Measurements from ENCODE around the gene BABAM2.

The BABAM2 gene

GRCh38 chr2:28293416-28293815 lies 402.9 kb downstream of the BABAM2 start:
- H3K27ac Mint-ChIP-seq: no peak overlapping the region
- peaks cover 14% of the 10 kb centered on the region for H3K4me1 Mint-ChIP-seq
- no peaks in the 10 kb centered on the region for H3K27me3 Mint-ChIP-seq
- no peaks in the 10 kb centered on the region for H3K9me3 Mint-ChIP-seq
- peaks cover 2% of the 10 kb centered on the region for H3K36me3 Mint-ChIP-seq
- no peak overlapping the region for H3K4me3 Mint-ChIP-seq

DNA sequence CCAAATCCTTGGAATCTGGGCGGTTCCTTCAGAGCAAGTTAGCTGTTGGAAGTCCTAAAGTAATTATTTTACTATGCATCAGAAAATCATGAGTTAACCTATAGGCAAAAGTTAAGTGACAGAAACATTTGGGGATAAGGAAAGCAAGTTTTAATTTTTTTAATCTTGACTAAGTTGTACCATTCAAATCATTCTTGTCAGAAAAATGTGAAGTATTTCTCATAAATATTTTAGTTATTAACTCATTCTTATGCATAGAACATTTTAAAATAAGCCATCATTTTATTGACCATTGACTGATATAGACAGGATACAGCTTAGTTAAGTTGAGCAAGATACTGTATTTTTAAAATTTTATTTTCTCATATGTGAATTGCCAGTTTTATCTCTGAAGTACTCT lies 403.9 kb downstream of the BABAM2 start:
- Mint-ChIP-seq H3K27ac (no peak overlapping the region), H3K9me3 (no peaks in the 10 kb centered on the region), H3K4me1 (peaks cover 14% of the 10 kb centered on the region), H3K4me3 (no peak overlapping the region), H3K27me3 (no peaks in the 10 kb centered on the region), H3K36me3 (peaks cover 4% of the 10 kb centered on the region)

- H3K27me3 Mint-ChIP-seq: no peaks in the 10 kb centered on the region
- peak overlapping the region; percentile 30 for H3K27ac Mint-ChIP-seq
- no peaks in the 10 kb centered on the region for H3K9me3 Mint-ChIP-seq
- H3K4me1 Mint-ChIP-seq: peaks cover 14% of the 10 kb centered on the region
- peaks cover 2% of the 10 kb centered on the region for H3K36me3 Mint-ChIP-seq
- no peak overlapping the region for H3K4me3 Mint-ChIP-seq
These were observed 405.7 kb downstream of the BABAM2 start for GRCh38 chr2:28296243-28296642.

DNA sequence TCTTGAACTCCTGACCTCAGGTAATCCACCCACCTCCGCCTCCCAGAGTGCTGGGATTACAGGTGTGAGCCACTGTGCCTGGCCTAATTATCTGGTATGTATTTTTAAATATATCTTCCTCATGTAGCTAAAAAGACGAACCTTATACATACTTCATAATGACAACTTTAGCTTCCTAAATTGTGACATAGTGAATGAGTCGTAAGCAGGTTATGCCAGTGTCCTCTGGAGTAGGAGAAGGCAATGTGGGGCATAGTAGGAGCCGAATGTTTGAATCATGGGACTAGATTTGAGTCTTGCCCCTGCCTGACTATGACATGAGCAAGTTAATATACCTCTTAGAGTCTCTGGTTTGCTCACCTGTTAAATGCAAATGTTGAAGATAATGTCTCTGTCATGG lies 406.4 kb downstream of the BABAM2 start:
- Mint-ChIP-seq H3K4me1 (peaks cover 13% of the 10 kb centered on the region), H3K36me3 (peaks cover 5% of the 10 kb centered on the region), H3K27ac (no peak overlapping the region), H3K27me3 (no peaks in the 10 kb centered on the region), H3K4me3 (no peak overlapping the region), H3K9me3 (no peaks in the 10 kb centered on the region)

DNA sequence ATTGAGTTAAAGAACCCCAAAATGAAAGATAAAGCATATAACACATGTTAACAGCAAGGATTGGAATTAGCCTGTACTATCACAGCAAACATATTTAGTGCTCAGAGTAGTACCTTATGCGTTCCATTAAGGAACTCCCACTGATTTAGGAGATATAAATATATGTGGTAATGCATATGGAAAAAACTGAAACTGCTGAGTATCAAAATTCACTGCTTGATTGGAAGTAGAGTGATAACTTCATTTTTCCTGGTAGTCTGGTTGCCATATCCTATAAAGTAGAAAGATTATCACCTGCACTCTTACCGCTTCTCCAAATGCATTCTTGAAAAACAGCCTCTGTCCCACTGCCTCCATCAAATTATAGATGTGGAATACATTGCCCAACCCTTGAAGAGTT lies 407.0 kb downstream of the BABAM2 start:
- Mint-ChIP-seq H3K4me3 (no peak overlapping the region), H3K27ac (no peak overlapping the region), H3K9me3 (no peaks in the 10 kb centered on the region), H3K4me1 (peaks cover 6% of the 10 kb centered on the region), H3K36me3 (peaks cover 5% of the 10 kb centered on the region), H3K27me3 (no peaks in the 10 kb centered on the region)

GRCh38 chr2:28298406-28298805 lies 407.9 kb downstream of the BABAM2 start:
- no peaks in the 10 kb centered on the region for H3K4me1 Mint-ChIP-seq
- no peaks in the 10 kb centered on the region for H3K27me3 Mint-ChIP-seq
- H3K36me3 Mint-ChIP-seq: peaks cover 10% of the 10 kb centered on the region
- no peak overlapping the region for H3K27ac Mint-ChIP-seq
- no peaks in the 10 kb centered on the region for H3K9me3 Mint-ChIP-seq
- H3K4me3 Mint-ChIP-seq: no peak overlapping the region

DNA sequence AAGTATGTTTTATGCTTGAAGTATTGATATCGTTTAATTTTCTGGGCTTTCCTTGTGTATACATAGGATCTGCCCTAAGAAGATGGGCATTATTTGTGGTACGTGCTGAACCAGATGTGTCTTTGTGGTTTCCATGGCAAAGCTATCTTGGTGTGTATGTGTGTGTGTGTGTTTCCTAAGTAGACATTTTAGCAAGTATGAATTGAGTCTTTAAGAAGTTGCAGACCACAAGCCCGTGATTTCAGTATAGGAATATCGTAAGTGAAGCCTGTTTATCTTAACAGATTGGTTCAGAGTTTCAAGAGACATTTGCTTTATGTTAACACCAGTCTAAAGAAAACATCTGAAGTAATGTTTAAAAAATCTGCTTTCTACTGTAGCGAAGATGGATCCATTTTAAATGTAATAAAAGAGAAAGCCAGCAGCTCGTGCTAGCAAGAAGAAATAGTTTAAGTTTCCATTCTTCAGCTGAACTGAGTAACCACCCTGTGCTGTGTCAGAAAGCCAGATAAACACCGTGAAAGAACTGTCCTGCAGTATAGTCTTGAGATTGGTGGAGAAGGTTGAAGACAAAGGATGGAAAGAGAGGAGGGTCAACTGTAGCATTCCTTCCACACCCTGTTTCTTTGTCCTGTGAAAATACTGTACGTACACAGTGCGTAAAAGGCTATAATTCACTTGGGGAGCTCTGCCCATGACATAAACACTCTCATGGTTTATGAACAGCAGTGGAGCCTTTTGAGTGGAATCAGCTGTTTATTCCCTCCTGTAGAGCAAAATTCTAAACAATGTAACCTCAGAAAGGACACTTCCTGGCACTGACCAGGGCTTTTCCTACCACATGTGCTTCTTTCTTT lies 410.2 kb downstream of the BABAM2 start:
- Mint-ChIP-seq H3K9me3 (peaks cover 5% of the 10 kb centered on the region), H3K27me3 (no peaks in the 10 kb centered on the region), H3K4me3 (no peak overlapping the region), H3K27ac (no peak overlapping the region), H3K36me3 (peaks cover 16% of the 10 kb centered on the region), H3K4me1 (no peaks in the 10 kb centered on the region)

- no peak overlapping the region for H3K27ac Mint-ChIP-seq
- peaks cover 5% of the 10 kb centered on the region for H3K9me3 Mint-ChIP-seq
- peaks cover 25% of the 10 kb centered on the region for H3K36me3 Mint-ChIP-seq
- no peaks in the 10 kb centered on the region for H3K4me1 Mint-ChIP-seq
- H3K4me3 Mint-ChIP-seq: no peak overlapping the region
- H3K27me3 Mint-ChIP-seq: no peaks in the 10 kb centered on the region
These were observed 414.7 kb downstream of the BABAM2 start for GRCh38 chr2:28305202-28305601.

DNA sequence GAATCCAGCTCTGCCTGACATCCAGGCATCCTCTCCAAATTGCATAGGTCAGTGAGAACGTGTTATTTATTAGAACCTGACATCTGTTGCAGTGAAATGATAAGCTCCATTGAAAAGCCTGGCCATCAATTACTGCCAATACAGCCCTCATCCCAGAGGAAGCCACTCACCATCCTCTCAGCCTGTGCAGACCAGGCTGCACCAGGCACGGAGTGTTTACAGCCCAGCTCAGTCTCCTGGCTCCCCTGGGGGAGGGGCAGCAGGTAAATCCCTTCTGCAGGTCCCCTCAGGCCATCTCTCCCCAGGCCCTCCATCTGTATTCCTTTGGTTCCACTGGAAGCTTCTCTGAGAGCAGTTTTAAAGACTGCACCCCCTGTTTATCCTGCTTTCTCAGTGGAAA lies 419.6 kb downstream of the BABAM2 start:
- no peak overlapping the region for H3K27ac Mint-ChIP-seq
- H3K36me3 Mint-ChIP-seq: peaks cover 16% of the 10 kb centered on the region

DNA sequence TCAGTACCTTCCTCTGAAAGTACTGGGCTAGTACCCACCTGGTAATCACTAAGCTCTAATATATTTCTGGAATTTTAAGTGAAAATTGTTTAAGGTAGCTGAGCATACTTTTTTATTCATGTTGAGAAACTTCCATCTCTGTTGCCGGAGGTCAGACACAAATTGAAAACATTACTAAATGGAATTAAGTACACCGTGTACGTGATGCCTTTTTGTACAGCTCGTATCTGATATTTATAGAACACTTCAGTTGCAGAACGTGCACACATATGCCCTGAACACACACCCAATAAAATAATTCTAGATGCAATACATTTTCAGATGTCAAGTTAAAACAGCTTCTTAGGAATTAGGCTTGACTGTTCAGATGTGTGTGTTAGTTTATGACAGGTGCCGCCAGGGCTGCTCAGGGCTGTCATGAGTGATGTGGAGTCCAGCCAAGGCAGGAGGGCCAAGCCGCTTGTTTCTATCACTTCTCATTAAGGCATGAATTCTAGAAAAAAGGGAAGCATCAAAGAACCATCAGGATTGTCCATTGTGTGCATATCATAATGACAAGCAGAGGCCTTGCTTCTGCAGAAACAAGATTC lies 421.2 kb downstream of the BABAM2 start:
- peaks cover 12% of the 10 kb centered on the region for H3K36me3 Mint-ChIP-seq

More for the DNA sequence above, 419.6 kb downstream of the BABAM2 start:
- no peak overlapping the region for H3K4me3 Mint-ChIP-seq
- H3K4me1 Mint-ChIP-seq: no peaks in the 10 kb centered on the region
- no peaks in the 10 kb centered on the region for H3K27me3 Mint-ChIP-seq
- H3K9me3 Mint-ChIP-seq: peaks cover under 1% of the 10 kb centered on the region

DNA sequence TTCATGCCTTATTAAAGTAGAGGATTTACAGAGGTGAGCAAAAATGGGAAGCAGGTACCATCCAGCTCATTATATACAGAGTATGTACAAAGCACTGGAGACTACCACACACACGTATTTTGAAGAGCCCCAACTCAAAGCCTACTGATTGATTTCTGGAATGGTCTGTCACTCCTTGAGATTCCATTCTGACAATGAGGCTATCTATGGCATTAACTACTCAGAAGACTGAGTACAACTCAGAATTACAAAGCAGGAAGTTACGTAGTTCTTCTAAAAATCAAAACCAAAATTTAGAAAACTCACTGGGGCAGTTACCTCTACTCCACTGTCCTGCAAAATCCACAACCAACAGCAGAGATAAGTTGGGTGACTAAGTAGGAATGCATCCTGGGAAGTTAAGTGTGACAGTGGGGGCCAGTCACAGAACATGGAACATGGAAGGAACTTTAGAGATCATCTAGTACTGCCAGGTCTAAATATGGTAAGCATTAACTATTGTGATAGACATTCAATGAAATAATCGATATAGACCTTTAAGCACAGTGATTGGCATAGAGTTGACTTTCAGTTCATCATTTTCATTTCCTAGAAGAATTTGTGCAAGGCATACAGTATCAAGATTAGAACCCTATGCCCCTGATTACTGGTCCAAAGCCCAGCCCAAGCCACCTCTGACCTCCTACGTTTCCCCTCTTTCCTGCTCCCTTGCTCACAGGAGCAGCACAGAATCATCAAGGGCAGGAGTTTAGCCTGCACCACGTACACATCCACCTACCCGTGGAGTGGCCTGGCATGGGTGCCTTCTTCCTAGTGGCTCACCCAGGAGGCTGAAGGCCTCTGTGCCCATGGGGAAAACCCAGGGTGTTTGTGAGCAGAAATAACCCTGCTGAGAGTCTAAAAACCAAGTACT lies 422.0 kb downstream of the BABAM2 start:
- no peak overlapping the region for H3K27ac Mint-ChIP-seq

More for the DNA sequence above, 421.2 kb downstream of the BABAM2 start:
- no peaks in the 10 kb centered on the region for H3K4me1 Mint-ChIP-seq
- H3K4me3 Mint-ChIP-seq: no peak overlapping the region
- H3K27me3 Mint-ChIP-seq: no peaks in the 10 kb centered on the region
- H3K27ac Mint-ChIP-seq: no peak overlapping the region
- no peaks in the 10 kb centered on the region for H3K9me3 Mint-ChIP-seq

GRCh38 chr2:28313220-28313784 lies 422.8 kb downstream of the BABAM2 start:
- Mint-ChIP-seq H3K36me3 (peaks cover 8% of the 10 kb centered on the region), H3K4me1 (no peaks in the 10 kb centered on the region), H3K4me3 (no peak overlapping the region), H3K9me3 (no peaks in the 10 kb centered on the region), H3K27ac (no peak overlapping the region), H3K27me3 (no peaks in the 10 kb centered on the region)

More for the DNA sequence above, 422.0 kb downstream of the BABAM2 start:
- H3K36me3 Mint-ChIP-seq: peaks cover 12% of the 10 kb centered on the region
- H3K4me3 Mint-ChIP-seq: no peak overlapping the region
- no peaks in the 10 kb centered on the region for H3K4me1 Mint-ChIP-seq
- H3K27me3 Mint-ChIP-seq: no peaks in the 10 kb centered on the region
- no peaks in the 10 kb centered on the region for H3K9me3 Mint-ChIP-seq

- peaks cover 3% of the 10 kb centered on the region for H3K36me3 Mint-ChIP-seq
- no peak overlapping the region for H3K4me3 Mint-ChIP-seq
- H3K27me3 Mint-ChIP-seq: no peaks in the 10 kb centered on the region
- H3K27ac Mint-ChIP-seq: no peak overlapping the region
- H3K9me3 Mint-ChIP-seq: no peaks in the 10 kb centered on the region
- no peaks in the 10 kb centered on the region for H3K4me1 Mint-ChIP-seq
These were observed 424.4 kb downstream of the BABAM2 start for GRCh38 chr2:28314968-28315367.

DNA sequence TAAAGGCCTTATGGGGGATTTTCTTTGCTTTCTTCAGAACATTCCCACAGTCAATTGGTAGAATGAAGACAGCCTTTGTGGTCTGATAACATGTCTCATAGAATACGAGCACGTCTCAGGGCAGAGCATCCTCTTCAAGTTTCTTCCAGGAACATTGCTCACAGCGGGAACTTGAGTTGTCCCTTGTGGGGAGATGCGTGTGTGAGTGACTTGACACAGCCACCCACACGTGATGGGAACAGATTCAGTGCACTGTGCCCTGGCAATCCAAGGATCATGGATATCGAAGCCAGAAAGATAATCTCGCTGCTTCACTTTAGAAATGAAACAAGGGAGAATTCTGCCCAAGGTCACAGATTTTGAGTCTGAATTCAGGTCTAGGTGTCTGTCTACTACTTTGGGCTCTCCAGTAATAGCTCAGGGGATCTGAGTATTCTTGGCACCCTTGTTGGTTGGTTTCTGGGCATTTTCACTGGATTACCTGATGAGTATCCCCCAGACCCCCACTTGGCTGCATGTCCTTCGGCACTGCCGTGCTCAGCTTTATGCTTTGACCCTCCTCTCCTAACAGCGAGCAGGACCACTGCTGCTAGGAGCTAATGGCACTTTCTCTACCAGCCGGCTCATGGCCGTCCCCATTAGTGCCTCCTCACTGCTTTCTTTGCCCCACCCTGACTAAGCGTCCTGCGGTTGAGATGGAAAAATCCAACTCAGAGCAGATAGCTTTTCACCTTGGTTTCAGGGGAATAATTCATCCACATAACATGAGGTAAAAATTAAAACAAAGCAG lies 426.2 kb downstream of the BABAM2 start:
- Mint-ChIP-seq H3K27me3 (no peaks in the 10 kb centered on the region), H3K36me3 (peaks cover under 1% of the 10 kb centered on the region), H3K4me1 (no peaks in the 10 kb centered on the region), H3K27ac (no peak overlapping the region), H3K4me3 (no peak overlapping the region), H3K9me3 (no peaks in the 10 kb centered on the region)

DNA sequence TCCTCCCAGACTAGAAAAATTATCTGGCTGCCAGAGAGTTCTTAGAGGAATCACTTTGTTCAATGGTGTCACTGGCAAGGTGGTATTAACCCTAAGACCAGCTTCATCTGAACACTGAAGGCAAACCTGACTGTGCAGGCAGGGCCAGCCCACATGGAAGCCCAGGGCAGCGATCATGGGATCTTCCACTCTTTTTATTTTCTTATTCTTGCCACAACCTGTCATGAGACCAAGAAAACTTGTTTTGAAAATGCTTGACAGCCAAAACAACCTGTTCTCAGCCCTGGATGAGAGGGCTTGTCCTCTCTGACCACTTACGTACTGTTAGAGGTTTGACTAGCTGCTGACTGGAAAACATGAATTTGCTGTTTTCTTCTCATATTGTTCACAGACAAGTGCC lies 426.9 kb downstream of the BABAM2 start:
- Mint-ChIP-seq H3K27ac (no peak overlapping the region), H3K4me3 (no peak overlapping the region), H3K36me3 (no peaks in the 10 kb centered on the region), H3K27me3 (no peaks in the 10 kb centered on the region), H3K9me3 (no peaks in the 10 kb centered on the region), H3K4me1 (no peaks in the 10 kb centered on the region)

Data from activated naive CD4-positive, alpha-beta T cell treated with anti-CD3 and anti-CD28 coated beads, Interleukin-2, amount 50 U/mL, for 24 hours (primary cell).